ENCODE data around the gene TBC1D23.
"Not testable (repeated sequence)": the region's sequence is repeated elsewhere in the genome, so short reads cannot be mapped to it uniquely, and the experiment has no call there.

The TBC1D23 gene

GRCh38 chr3:100311011-100311410 lies 50.2 kb downstream of the TBC1D23 start:
- FAIRE-seq: no peak

DNA sequence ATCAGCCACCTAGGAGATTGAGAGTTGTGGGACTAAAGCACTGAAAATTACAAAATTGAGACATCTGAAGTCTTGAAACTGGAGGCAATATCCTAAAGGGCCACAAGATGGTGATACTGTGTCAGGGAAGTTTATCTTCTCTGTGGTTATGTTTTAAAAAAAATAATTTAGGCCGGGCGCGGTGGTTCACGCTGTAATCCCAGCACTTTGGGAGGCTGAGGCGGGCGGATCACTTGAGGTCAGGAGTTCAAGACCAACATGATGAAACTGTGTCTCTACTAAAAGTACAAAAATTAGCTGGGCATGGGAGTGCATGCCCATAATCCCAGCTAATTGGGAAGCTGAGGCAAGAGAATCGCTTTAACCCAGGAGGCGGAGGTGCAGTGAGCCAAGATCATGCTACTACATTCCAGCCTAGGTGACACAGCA lies 55.9 kb downstream of the TBC1D23 start:
- peak; percentile 84 for FAIRE-seq

GRCh38 chr3:100317912-100318311 lies 57.1 kb downstream of the TBC1D23 start:
- peak; percentile 79 for FAIRE-seq

GRCh38 chr3:100319951-100320350 lies 59.2 kb downstream of the TBC1D23 start:
- no peak for FAIRE-seq

GRCh38 chr3:100324044-100324443 lies 63.3 kb downstream of the TBC1D23 start:
- no peak for FAIRE-seq

DNA sequence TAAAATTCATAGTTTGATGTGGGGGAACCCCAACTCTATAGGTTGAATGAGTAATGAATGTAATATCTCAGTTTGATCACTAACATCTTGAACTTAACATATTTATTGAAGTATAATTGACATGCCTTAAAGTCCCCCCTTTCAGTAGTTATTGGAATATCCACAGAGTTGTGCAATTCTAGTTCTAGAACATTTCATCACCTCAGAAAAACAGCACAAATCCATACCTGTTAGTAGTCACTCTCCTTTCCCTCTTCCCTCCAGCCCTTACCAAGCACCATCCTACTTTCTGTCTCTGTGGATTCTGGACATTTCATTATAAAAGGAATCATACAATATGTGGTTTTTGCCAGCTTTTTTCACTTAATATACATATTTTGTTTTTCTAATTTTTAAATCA lies 65.0 kb downstream of the TBC1D23 start:
- no peak for FAIRE-seq

- not testable (repeated sequence) for FAIRE-seq
Measured at GRCh38 chr3:100327377-100327776, 66.6 kb downstream of the TBC1D23 start.

- FAIRE-seq: no peak
Measured at GRCh38 chr3:100329800-100330489, 69.2 kb downstream of the TBC1D23 start.

GRCh38 chr3:100330651-100331050 lies 69.9 kb downstream of the TBC1D23 start:
- no peak for FAIRE-seq

GRCh38 chr3:100331660-100332059 lies 70.9 kb downstream of the TBC1D23 start:
- no peak for FAIRE-seq

GRCh38 chr3:100333051-100333450 lies 72.3 kb downstream of the TBC1D23 start:
- no peak for FAIRE-seq

GRCh38 chr3:100333970-100334487 lies 73.2 kb downstream of the TBC1D23 start:
- no peak for FAIRE-seq

DNA sequence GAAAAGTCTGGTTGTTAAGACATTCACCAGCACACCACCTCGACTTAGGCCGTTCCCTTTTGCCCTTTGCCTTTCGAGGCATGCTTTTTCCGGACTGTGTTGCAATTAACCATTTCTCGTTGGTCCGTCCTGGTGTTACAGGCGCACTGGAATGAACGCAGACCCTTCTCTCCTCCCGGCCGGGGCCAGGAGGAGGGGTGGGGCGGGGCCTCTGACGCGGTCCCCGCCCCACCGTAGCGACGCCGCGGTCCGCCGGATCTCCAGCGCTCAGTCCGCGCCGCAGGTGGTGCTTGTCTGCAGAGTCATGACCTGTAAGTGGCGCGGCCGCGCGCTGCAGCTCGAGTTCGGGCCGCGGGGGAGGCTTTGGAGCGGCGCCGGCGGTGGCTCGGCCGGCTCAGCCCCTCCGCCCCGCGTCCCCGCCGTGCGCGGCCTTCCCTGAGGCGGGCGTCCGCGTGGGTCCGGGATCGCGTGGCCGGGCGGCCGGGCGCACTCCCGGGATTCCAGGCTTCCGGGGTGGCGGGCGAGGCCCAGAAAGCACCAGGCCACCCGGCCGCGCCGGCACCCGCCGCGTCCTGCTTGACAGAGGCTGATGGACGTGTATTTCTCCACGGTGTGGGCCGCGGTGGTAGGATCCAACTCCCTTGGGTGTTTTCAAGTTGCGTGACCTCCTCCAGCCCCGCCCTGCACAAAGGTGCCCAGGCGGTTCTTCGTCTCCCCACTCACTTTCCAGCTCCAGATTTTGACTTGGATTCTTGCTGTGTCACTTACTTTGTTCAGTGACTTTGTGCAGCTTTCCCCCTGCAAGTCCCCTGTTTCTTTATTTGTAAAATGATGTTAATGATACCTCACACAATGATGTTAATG lies 73.9 kb downstream of the TBC1D23 start, which contains the start of gene NIT2:
NIT2 (plus strand) TSS at position 270 of the 864 bp plus-strand sequence; CDS start at position 305, 35 bp downstream.
- FAIRE-seq: peak; percentile 72

- FAIRE-seq: no peak
Measured at GRCh38 chr3:100335434-100335833, 74.6 kb downstream of the TBC1D23 start.

DNA sequence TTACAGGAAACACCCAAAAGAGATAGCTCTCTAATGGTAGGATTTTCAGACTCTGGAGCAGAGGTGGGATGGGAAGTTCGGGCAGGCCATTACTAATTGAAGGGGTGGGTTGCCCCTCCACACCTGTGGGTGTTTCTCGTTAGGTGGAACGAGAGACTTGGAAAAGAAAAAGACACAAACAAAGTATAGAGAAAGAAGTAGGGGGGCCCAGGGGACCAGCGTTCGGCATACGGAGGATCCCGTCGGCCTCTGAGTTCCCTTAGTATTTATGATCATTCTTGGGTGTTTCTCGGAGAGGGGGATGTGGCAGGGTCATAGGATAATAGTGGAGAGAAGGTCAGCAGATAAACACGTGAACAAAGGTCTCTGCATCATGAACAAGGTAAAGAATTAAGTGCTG lies 75.4 kb downstream of the TBC1D23 start:
- not testable (repeated sequence) for FAIRE-seq

DNA sequence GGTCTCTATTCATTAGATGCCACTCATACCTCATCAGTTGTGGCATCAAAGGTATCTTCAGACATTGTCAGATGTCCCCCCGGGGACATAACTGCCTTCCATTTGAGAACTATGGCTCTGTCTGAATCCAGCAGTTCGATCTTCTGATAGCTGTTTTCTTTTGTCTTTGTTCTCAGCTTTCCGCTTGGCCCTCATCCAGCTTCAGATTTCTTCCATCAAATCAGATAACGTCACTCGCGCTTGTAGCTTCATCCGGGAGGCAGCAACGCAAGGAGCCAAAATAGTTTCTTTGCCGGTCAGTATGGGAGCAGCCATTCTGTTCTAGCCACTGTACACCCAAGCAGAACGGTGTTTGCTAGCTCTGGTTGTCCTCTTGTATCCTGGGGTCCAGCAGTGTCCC lies 78.1 kb downstream of the TBC1D23 start:
- no peak for FAIRE-seq

DNA sequence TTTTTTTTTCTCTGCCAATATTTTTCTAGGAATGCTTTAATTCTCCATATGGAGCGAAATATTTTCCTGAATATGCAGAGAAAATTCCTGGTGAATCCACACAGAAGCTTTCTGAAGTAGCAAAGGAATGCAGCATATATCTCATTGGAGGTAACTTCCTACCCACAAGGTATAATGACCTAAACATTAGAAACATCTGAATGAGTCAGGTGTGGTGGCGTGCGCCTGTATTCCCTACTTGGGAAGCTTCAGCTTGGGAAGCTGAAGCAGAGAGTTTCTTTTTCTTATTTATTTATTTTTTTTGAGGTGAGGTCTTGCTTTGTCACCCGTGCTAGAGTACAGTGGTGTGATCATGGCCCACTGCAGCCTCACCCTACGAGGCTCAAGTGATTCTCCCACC lies 79.0 kb downstream of the TBC1D23 start:
- FAIRE-seq: no peak

GRCh38 chr3:100340527-100340926 lies 79.7 kb downstream of the TBC1D23 start:
- no peak for FAIRE-seq

DNA sequence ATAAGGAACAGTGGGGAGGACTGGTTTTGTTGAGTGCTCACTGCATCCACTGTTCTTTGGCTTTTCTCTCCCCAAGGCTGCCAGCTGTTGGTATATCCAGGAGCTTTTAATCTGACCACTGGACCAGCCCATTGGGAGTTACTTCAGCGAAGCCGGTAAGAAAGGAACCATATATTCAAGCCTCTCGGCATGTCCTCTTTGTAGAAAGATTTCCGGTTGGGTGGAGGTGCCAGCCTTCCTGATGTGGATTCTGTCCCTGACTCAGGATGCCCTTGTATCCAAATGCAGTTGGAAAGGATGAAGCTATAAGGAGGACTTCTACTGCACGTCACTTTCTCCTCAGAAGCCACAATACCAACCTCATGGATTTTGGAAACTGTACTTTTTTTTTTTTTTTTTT lies 87.9 kb downstream of the TBC1D23 start:
- no peak for FAIRE-seq

DNA sequence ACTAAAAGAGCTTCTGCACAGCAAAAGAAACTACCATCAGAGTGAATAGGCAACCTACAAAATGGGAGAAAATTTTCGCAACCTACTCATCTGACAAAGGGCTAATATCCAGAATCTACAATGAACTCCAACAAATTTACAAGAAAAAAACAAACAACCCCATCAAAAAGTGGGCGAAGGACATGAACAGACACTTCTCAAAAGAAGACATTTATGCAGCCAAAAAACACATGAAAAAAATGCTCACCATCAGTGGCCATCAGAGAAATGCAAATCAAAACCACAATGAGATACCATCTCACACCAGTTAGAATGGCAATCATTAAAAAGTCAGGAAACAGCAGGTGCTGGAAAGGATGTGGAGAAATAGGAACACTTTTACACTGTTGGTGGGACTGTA lies 91.0 kb downstream of the TBC1D23 start:
- not testable (repeated sequence) for FAIRE-seq

DNA sequence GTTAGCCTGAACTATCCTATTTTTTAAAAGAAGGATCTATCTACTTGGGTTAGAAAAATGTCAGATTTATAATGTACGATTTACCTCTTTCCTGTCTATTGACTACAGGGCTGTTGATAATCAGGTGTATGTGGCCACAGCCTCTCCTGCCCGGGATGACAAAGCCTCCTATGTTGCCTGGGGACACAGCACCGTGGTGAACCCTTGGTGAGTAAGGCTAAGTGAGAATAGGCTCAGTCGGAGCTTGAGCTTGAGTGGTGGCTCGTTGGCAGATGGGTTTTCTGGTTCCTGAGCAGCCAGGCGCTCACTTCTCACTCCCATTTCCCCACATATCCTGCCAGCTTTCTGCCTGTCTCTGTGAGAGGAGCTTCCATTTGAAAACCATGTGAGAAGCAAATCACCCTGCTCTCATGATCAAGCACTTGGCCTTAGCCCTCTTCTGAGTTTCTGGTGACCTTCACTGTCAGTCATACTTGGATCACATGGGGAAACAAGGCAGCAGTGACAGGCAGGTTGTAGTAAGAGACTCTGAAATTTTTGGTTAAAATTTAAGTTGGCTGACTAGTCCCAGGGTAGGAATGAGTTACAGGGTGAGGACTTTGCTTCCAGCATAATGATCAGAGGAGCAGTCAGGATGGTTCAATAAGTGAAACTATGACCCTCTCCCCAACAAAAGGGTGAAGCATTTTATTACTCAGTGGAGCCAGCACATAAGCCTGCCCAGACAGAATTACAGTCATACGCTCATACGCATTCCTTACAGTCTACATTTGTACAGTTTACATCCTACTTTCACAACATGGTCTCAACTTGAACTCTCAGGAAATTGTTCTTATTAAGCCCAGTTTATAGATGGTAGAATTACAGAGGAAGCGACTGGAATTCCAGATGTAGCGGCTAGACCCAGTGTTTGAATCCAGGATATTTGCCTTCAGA lies 91.8 kb downstream of the TBC1D23 start:
- FAIRE-seq: no peak

DNA sequence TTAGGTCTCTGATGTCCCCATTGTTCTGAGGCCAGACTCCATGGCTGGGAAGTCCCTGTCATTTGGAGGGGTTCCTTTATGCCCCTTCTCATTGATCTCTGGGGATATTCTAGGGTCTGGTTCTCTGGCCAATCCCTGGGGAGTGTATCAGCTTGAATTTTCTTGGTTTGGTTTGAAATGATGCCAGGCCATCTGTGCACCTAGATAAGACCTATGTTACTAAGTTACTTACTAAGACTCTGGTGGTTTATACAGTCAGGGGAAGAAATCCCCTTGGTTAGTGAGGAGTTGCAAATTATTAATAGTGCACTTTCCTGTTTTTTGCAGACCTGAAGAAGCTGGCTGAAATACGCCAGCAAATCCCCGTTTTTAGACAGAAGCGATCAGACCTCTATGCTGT lies 94.1 kb downstream of the TBC1D23 start:
- FAIRE-seq: no peak

DNA sequence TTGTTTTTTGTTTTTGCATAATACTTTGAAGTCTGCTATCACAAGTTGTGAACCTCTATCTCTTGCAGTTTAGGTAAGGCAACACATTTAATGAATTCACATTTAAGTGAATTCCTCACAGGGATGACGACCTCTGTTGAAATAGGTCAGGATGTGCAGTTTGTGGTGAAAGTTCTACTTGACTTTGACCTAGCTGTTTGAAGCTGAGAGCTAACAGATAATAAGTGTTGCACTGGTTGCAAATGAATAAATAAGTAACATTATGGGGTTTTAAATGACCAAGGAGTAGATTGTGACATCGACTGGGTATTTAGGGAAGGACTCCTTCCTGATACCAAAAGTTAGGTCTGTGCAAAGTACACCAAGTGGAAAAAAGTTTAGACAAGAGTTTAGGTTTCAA lies 97.6 kb downstream of the TBC1D23 start:
- no peak for FAIRE-seq
